ENCODE results near the gene GZF1. TPM values are rescaled to one million over a fixed set of nuclear protein-coding genes. Genes with fewer than 3 reads are reported as not detected.
A peak's percentile ranks its signal among the peaks of the same experiment; 100 is the strongest.

Gene GZF1
- 10 to 100 TPM in 7 of 10 donors, 1 to 10 TPM in 3; 8.1 to 14.8 (median 10.9) TPM for polyA plus RNA-seq (ENCODE audit: insufficient read length in 10 of 10)
- long read RNA-seq, donor 1, result 0 reads
- long read RNA-seq, donor 2, full-length matches to known transcripts, result 2 of 2 reads
- long read RNA-seq, donor 2, partial matches to known transcripts, result 0 of 2 reads
- long read RNA-seq, donor 2, other reads (novel, unspliced or antisense), result 0 of 2 reads
- long read RNA-seq, donor 3, result 0 reads
- long read RNA-seq, donor 4, full-length matches to known transcripts, result 2 of 2 reads
- long read RNA-seq, donor 4, partial matches to known transcripts, result 0 of 2 reads
- long read RNA-seq, donor 4, other reads (novel, unspliced or antisense), result 0 of 2 reads
- long read RNA-seq, donor 5, full-length matches to known transcripts, result 1 of 1 reads
- long read RNA-seq, donor 5, partial matches to known transcripts, result 0 of 1 reads
- long read RNA-seq, donor 5, other reads (novel, unspliced or antisense), result 0 of 1 reads
- long read RNA-seq, donor 6, full-length matches to known transcripts, result 1 of 1 reads
- long read RNA-seq, donor 6, partial matches to known transcripts, result 0 of 1 reads
- long read RNA-seq, donor 6, other reads (novel, unspliced or antisense), result 0 of 1 reads
- long read RNA-seq, donor 7, result 0 reads
- long read RNA-seq, donor 8, result 0 reads
- long read RNA-seq, donor 9, full-length matches to known transcripts, result 1 of 1 reads
- long read RNA-seq, donor 9, partial matches to known transcripts, result 0 of 1 reads
- long read RNA-seq, donor 9, other reads (novel, unspliced or antisense), result 0 of 1 reads

- peak; percentile 98 to 100 (median 99) for DNase-seq
Observed at GRCh38 chr20:23361476-23362391, at the start of gene GZF1. TSS of gene GZF1 (plus strand) at chr20:23362182. CDS start at chr20:23364384, 2,202 bp downstream.

- DNase-seq, result peak in 2 of 3 donors; percentile 47 to 69
Observed at GRCh38 chr20:23313271-23313670, 48.7 kb upstream of the GZF1 start.

- DNase-seq, result no peak
Observed at GRCh38 chr20:23314699-23315098, 47.3 kb upstream of the GZF1 start.

- DNase-seq, result no peak
Observed at GRCh38 chr20:23315099-23315498, 46.9 kb upstream of the GZF1 start.

GRCh38 chr20:23316626-23317025 lies 45.4 kb upstream of the GZF1 start:
- no peak for DNase-seq

GRCh38 chr20:23317081-23317480 lies 44.9 kb upstream of the GZF1 start:
- no peak for DNase-seq

- DNase-seq, result no peak
Observed at GRCh38 chr20:23318347-23318746, 43.6 kb upstream of the GZF1 start.

GRCh38 chr20:23320317-23320716 lies 41.7 kb upstream of the GZF1 start:
- no peak for DNase-seq

- no peak for DNase-seq
Observed at GRCh38 chr20:23325107-23325506, 36.9 kb upstream of the GZF1 start.

- no peak for DNase-seq
Observed at GRCh38 chr20:23326774-23327173, 35.2 kb upstream of the GZF1 start.

- no peak for DNase-seq
Observed at GRCh38 chr20:23327617-23328333, 34.2 kb upstream of the GZF1 start.

- DNase-seq, result no peak
Observed at GRCh38 chr20:23331450-23332350, 30.3 kb upstream of the GZF1 start.

- no peak for DNase-seq
Observed at GRCh38 chr20:23332467-23332866, 29.5 kb upstream of the GZF1 start.

GRCh38 chr20:23334111-23334510 lies 27.9 kb upstream of the GZF1 start:
- DNase-seq, result no peak

- no peak for DNase-seq
Observed at GRCh38 chr20:23335521-23335920, 26.5 kb upstream of the GZF1 start.

- DNase-seq, result no peak
Observed at GRCh38 chr20:23336476-23336875, 25.5 kb upstream of the GZF1 start.

GRCh38 chr20:23337312-23337711 lies 24.7 kb upstream of the GZF1 start:
- no peak for DNase-seq

GRCh38 chr20:23339986-23340385 lies 22.0 kb upstream of the GZF1 start:
- DNase-seq, result no peak

GRCh38 chr20:23340524-23340923 lies 21.5 kb upstream of the GZF1 start:
- DNase-seq, result peak; percentile 41 to 78 (median 68)

GRCh38 chr20:23341073-23341472 lies 20.9 kb upstream of the GZF1 start:
- DNase-seq, result no peak
